Adrenal gland (tissue), 5 donors: ENCODE data around the gene GTPBP4.

Source experiments
- POLR2A ChIP-seq, 2 donors: fragments of 450-650 bp; IDR thresholded peaks; one replicate each; pipeline ENCODE4 v1.6.1; 2017; ENCODE audit warnings: antibody characterized with exemption in 2 of 2, mild to moderate bottlenecking in 2 of 2, moderate library complexity in 1 of 2
- TF ChIP-seq, protein P1 (sequence below), 6 experiments: fragments of 450-650 bp in 4 of 6; fragments of 200-600 bp in 2 of 6; sonication (generic) in 1 of 6; IDR thresholded peaks; 1 replicate in 5 of 6; 2 replicates in 1 of 6; pipeline versions ENCODE4 v1.5.1 to v1.8.0; 2016 to 2021; ENCODE audit warnings: antibody characterized with exemption in 6 of 6, mild to moderate bottlenecking in 2 of 6, moderate library complexity in 1 of 6
- donor health status: DM: no; HTN: no; CAD: no.

- TF ChIP-seq, protein P1, sequence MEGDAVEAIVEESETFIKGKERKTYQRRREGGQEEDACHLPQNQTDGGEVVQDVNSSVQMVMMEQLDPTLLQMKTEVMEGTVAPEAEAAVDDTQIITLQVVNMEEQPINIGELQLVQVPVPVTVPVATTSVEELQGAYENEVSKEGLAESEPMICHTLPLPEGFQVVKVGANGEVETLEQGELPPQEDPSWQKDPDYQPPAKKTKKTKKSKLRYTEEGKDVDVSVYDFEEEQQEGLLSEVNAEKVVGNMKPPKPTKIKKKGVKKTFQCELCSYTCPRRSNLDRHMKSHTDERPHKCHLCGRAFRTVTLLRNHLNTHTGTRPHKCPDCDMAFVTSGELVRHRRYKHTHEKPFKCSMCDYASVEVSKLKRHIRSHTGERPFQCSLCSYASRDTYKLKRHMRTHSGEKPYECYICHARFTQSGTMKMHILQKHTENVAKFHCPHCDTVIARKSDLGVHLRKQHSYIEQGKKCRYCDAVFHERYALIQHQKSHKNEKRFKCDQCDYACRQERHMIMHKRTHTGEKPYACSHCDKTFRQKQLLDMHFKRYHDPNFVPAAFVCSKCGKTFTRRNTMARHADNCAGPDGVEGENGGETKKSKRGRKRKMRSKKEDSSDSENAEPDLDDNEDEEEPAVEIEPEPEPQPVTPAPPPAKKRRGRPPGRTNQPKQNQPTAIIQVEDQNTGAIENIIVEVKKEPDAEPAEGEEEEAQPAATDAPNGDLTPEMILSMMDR (IDR thresholded peaks at IDR 0.05), result no peak
- TF ChIP-seq POLR2A (IDR thresholded peaks at IDR 0.05), result no peak
These were observed 55.9 kb downstream of the GTPBP4 start for GRCh38 chr10:1044146-1044545.
